Activated naive CD4-positive, alpha-beta T cell treated with anti-CD3 and anti-CD28 coated beads, Interleukin-2, amount 50 U/mL, for 24 hours (primary cell): Measurements from ENCODE around the gene RGS3.
"Not testable (repeated sequence)": the region's sequence is repeated elsewhere in the genome, so short reads cannot be mapped to it uniquely, and the experiment has no call there.

Experiments used
- H3K27ac Mint-ChIP-seq: one replicate; pipeline ENCODE4 v1.8.0; 2021; ENCODE audit warnings: mild to moderate bottlenecking, mixed read lengths
- H3K27me3 Mint-ChIP-seq: one replicate; pipeline ENCODE4 v1.8.0; 2021; ENCODE audit warnings: mixed read lengths
- H3K36me3 Mint-ChIP-seq: one replicate; pipeline ENCODE4 v1.8.0; 2021; ENCODE audit warnings: mixed read lengths
- H3K4me1 Mint-ChIP-seq: one replicate; pipeline ENCODE4 v1.8.0; 2021; ENCODE audit warnings: mixed read lengths
- H3K4me3 Mint-ChIP-seq: one replicate; pipeline ENCODE4 v1.8.0; 2021; ENCODE audit warnings: mild to moderate bottlenecking, mixed read lengths
- H3K9me3 Mint-ChIP-seq: one replicate; pipeline ENCODE4 v1.8.0; 2021; ENCODE audit warnings: mixed read lengths

Gene RGS3

GRCh38 chr9:113549892-113550291 lies 86.4 kb downstream of the RGS3 start:
- not testable (repeated sequence) for H3K9me3 Mint-ChIP-seq, H3K36me3 Mint-ChIP-seq, H3K27me3 Mint-ChIP-seq, H3K27ac Mint-ChIP-seq, H3K4me3 Mint-ChIP-seq
- H3K4me1 Mint-ChIP-seq: peaks cover 40% of the 10 kb centered on the region

GRCh38 chr9:113556877-113557593 lies 93.5 kb downstream of the RGS3 start:
- H3K27ac Mint-ChIP-seq: no peak overlapping the region
- no peaks in the 10 kb centered on the region for H3K9me3 Mint-ChIP-seq
- H3K4me3 Mint-ChIP-seq: no peak overlapping the region
- peaks cover 2% of the 10 kb centered on the region for H3K36me3 Mint-ChIP-seq
- peaks cover 48% of the 10 kb centered on the region for H3K4me1 Mint-ChIP-seq
- no peaks in the 10 kb centered on the region for H3K27me3 Mint-ChIP-seq

GRCh38 chr9:113558632-113559502 lies 95.3 kb downstream of the RGS3 start:
- no peaks in the 10 kb centered on the region for H3K9me3 Mint-ChIP-seq
- peaks cover 2% of the 10 kb centered on the region for H3K36me3 Mint-ChIP-seq
- H3K4me1 Mint-ChIP-seq: peaks cover 48% of the 10 kb centered on the region
- H3K27ac Mint-ChIP-seq: no peak overlapping the region
- H3K27me3 Mint-ChIP-seq: no peaks in the 10 kb centered on the region
- no peak overlapping the region for H3K4me3 Mint-ChIP-seq

- Mint-ChIP-seq H3K27me3 (no peaks in the 10 kb centered on the region), H3K4me3 (no peak overlapping the region), H3K4me1 (peaks cover 44% of the 10 kb centered on the region), H3K9me3 (no peaks in the 10 kb centered on the region), H3K36me3 (peaks cover 2% of the 10 kb centered on the region), H3K27ac (no peak overlapping the region)
These were observed 96.6 kb downstream of the RGS3 start for GRCh38 chr9:113559834-113560800.

- Mint-ChIP-seq H3K27me3 (no peaks in the 10 kb centered on the region), H3K4me1 (peaks cover 21% of the 10 kb centered on the region)
These were observed 99.3 kb downstream of the RGS3 start for GRCh38 chr9:113562653-113563381.

GRCh38 chr9:113563826-113564497 lies 100.4 kb downstream of the RGS3 start:
- Mint-ChIP-seq H3K27ac (no peak overlapping the region), H3K27me3 (no peaks in the 10 kb centered on the region), H3K4me1 (peaks cover 19% of the 10 kb centered on the region), H3K36me3 (no peaks in the 10 kb centered on the region), H3K9me3 (no peaks in the 10 kb centered on the region), H3K4me3 (no peak overlapping the region)

More at GRCh38 chr9:113562653-113563381, 99.3 kb downstream of the RGS3 start:
- Mint-ChIP-seq H3K4me3 (no peak overlapping the region), H3K9me3 (no peaks in the 10 kb centered on the region), H3K27ac (no peak overlapping the region), H3K36me3 (no peaks in the 10 kb centered on the region)

GRCh38 chr9:113564498-113565237 lies 101.1 kb downstream of the RGS3 start:
- Mint-ChIP-seq H3K27ac (no peak overlapping the region), H3K9me3 (no peaks in the 10 kb centered on the region), H3K27me3 (no peaks in the 10 kb centered on the region), H3K36me3 (no peaks in the 10 kb centered on the region), H3K4me1 (peaks cover 15% of the 10 kb centered on the region), H3K4me3 (no peak overlapping the region)

GRCh38 chr9:113566016-113566711 lies 102.6 kb downstream of the RGS3 start:
- Mint-ChIP-seq H3K4me3 (no peak overlapping the region), H3K27me3 (no peaks in the 10 kb centered on the region), H3K36me3 (no peaks in the 10 kb centered on the region), H3K27ac (no peak overlapping the region), H3K4me1 (peaks cover 5% of the 10 kb centered on the region), H3K9me3 (no peaks in the 10 kb centered on the region)

- no peak overlapping the region for H3K27ac Mint-ChIP-seq
- no peaks in the 10 kb centered on the region for H3K9me3 Mint-ChIP-seq
- H3K4me3 Mint-ChIP-seq: no peak overlapping the region
- H3K36me3 Mint-ChIP-seq: no peaks in the 10 kb centered on the region
- no peaks in the 10 kb centered on the region for H3K27me3 Mint-ChIP-seq
- H3K4me1 Mint-ChIP-seq: peaks cover 9% of the 10 kb centered on the region
These were observed 103.2 kb downstream of the RGS3 start for GRCh38 chr9:113566712-113567071.

- no peaks in the 10 kb centered on the region for H3K36me3 Mint-ChIP-seq
- no peaks in the 10 kb centered on the region for H3K9me3 Mint-ChIP-seq
- H3K27ac Mint-ChIP-seq: peak overlapping the region; percentile 12
- no peaks in the 10 kb centered on the region for H3K27me3 Mint-ChIP-seq
- H3K4me1 Mint-ChIP-seq: peaks cover 13% of the 10 kb centered on the region
- no peak overlapping the region for H3K4me3 Mint-ChIP-seq
These were observed 104.0 kb downstream of the RGS3 start for GRCh38 chr9:113567361-113568080.

- Mint-ChIP-seq H3K27me3 (no peaks in the 10 kb centered on the region), H3K9me3 (no peaks in the 10 kb centered on the region), H3K27ac (no peak overlapping the region), H3K4me1 (peaks cover 15% of the 10 kb centered on the region), H3K36me3 (no peaks in the 10 kb centered on the region), H3K4me3 (no peak overlapping the region)
These were observed 104.5 kb downstream of the RGS3 start for GRCh38 chr9:113568081-113568435.

GRCh38 chr9:113568571-113569321 lies 105.2 kb downstream of the RGS3 start:
- Mint-ChIP-seq H3K36me3 (no peaks in the 10 kb centered on the region), H3K4me3 (no peak overlapping the region), H3K9me3 (no peaks in the 10 kb centered on the region), H3K27me3 (no peaks in the 10 kb centered on the region), H3K27ac (no peak overlapping the region), H3K4me1 (peaks cover 22% of the 10 kb centered on the region)
